GM21360 (cell line): ENCODE measurements around the gene CIC.

ENCODE experiments used
- ATAC-seq: cut with Tn5 transposase; IDR thresholded peaks from one replicate; pipeline ENCODE4 v1.9.1; 2021; ENCODE audit warnings: mild to moderate bottlenecking, moderate library complexity; ENCODE audit not compliant: unreplicated experiment

Gene CIC

GRCh38 chr19:42242512-42243409 lies 26.3 kb upstream of the CIC start, which contains the start of gene GSK3A:
GSK3A (minus strand) TSS chr19:42242602; CDS start chr19:42242465, 137 bp downstream.
- ATAC-seq, result peak; percentile 60

- ATAC-seq, result peak; percentile 29
Observed at GRCh38 chr19:42244347-42245220, 24.5 kb upstream of the CIC start.

- no peak for ATAC-seq
Observed at GRCh38 chr19:42245231-42245630, 23.8 kb upstream of the CIC start.

DNA sequence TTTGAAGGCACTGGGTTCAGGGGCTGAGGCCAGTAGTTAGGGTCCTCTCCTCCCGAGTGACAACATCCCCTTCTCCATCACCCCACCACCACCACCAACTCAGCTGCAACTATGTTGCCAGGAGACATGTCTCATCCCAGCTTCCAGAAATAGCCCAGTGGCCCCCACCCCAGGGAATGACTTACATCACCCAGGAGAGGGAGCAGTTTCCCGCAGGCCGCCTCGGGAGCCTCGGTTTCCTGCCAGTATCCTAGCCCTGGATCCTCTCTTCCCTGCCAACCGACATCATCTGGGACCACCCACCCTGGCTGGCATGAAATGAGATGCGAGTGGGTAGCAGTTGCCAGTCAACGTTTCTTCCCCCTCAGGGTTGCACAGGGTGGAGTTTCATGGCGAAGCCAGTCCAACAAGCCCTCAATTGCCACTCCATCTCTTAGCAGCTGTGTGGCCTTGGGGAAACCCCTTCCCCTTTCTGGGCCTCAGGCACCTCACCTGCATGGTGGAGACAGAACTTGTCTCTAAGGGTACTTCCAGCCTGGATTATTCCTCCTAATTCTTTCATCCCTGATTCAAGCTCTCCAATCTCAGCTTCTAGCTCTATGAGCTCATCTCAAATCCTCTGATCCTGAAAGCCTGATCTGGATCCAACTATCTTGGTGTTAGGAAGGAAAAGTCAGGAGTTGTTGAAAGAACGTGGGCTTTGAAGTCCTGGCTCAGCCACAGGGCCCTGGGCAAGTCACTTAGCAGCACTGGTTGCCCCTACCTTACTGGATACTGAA lies 22.7 kb upstream of the CIC start:
- no peak for ATAC-seq

DNA sequence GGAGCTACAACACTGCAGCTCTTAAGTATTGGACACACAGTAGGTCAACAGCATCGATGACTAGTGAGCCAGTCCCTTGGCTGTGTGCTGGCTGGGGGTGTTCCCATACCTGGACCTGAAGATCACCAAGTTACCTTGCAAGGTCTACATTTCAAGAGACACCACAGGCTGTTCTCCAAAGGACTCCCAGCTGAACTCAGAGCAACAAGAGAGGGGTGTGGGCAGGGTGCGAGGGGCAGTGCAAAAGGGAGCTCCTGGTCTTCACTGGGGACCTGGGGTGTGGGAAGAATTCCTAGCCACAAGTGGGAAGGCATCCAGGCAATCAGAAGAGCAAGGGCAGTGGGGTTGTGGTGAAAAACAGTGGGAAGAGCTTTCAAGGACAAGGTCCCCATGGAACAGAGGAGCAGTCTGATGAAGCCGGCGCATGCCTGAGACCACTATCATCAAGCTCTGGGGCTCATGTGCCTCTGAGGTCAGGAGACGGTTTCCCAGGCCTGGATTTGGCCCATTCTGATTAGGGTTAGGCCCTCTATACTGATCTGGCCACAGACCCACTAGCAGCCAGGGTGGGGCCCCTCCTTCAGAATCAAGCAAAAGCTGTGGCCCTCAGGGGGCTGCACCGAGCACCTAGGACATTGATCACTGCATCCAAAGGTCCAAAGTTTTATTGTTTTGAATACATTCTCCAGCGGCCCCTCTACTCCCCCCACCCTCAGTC lies 22.0 kb upstream of the CIC start:
- ATAC-seq, result no peak

DNA sequence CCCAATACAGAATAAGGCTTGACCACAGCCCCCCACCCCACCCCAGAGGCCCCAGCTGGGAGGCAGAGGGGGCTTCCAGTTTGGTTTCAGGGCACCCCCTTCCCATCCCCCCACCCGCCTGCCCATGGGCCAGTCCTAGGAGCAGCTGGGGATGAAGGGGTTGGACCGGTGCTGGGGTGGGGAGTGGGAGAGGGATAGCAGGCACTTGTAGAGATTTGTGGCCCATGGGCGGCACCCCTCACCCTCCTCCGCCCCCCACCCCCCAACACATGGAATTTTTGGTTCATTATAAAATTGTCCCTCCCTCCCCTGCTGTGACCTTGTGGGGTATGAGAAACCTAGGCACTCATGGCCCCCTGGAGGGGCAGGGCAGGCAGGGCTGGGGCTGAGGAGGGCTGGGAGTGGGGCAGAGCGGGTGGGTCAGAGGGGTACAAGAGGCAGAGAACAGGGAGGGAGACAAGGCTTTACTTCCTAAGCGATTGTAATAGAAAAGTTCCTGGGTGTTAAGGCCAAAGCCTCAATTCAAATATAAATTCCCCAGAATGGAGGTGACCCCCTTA lies 21.3 kb upstream of the CIC start:
- no peak for ATAC-seq

DNA sequence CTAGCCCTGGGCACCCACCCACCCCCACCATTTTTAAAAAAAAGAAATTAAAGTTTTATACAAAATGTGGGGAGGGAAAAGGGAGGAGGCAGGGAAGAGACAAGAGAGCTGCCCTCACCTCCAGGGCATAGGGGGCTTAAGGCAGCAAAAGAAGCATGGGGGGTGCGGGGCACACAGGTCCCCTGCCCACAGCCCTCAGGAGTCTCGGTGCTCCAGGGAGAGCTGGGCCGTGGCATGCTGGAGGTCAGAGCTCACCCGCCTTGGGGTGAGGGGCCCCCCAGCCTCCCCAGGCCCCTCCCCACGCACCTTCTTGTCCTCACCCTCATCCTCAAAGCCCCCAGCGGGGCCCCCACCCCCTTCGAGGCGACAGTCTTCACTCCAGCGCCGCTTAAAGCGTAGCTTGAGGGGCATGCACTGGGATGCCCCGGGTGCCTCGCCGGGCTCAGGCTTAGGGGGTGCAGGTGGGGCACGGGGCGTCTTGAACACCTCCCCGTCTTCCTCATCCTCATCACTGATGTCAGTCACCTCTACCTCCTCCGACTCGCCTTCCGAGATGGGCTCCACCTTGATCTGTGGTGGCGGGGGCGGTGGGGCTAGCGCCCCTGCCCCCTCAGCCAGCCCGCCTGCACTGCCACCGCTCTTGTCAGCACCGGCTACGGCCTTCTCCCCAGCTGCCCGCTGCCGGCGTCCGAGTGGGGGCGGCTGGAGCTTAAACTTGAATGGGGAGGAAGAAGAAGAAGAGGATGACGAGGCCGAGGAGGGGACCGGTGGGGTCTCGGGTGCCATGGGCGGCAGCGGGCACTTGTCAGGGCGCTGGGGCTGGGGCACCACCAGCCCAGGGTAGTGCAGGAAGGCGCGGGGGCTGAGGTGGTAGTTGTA lies 20.5 kb upstream of the CIC start:
- ATAC-seq, result no peak

GRCh38 chr19:42249149-42249750 lies 19.8 kb upstream of the CIC start:
- no peak for ATAC-seq

DNA sequence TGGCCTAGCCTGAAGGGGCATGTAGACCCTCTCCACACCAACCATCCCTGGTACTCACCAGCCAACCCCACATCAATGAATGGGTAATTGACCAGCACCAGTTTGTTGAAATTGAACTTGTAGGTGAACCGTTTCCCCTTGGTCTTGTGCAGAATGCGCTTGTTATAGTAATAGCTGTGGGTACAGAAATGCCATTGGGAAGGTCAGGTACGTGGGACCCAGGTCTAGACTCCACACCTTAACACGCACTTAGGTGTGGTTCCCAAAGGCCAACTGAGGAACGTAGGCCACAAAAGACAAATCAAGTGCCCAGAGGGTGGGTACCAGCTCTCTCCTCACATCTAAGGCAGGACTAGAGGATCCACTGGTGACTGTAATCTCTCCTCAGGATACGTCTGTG lies 19.3 kb upstream of the CIC start:
- ATAC-seq, result no peak

DNA sequence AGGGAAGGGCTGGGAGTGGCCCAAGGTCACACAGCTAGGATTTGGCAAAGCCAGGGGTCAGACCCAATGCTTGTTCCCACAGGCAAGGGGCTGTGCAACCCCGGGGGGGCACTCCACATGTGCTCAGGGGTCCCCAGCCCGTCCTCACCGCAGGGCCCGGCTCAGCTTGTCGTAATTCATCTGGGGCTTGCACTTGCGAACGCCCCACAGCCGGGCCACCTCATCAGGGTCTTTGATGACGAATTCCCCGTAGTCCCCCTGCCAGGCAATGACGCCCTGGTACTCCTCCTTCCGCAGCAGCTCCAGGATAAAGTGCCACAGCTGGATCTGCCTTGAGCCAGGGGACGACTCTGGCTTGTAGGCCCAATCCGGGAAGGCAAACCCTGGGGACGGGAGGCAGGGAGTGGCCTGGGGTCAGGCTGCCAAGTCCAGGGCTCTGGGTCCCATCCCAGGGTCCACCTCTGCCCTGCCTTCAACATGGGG lies 18.8 kb upstream of the CIC start:
- no peak for ATAC-seq

- no peak for ATAC-seq
Observed at GRCh38 chr19:42250666-42251531, 18.2 kb upstream of the CIC start.

DNA sequence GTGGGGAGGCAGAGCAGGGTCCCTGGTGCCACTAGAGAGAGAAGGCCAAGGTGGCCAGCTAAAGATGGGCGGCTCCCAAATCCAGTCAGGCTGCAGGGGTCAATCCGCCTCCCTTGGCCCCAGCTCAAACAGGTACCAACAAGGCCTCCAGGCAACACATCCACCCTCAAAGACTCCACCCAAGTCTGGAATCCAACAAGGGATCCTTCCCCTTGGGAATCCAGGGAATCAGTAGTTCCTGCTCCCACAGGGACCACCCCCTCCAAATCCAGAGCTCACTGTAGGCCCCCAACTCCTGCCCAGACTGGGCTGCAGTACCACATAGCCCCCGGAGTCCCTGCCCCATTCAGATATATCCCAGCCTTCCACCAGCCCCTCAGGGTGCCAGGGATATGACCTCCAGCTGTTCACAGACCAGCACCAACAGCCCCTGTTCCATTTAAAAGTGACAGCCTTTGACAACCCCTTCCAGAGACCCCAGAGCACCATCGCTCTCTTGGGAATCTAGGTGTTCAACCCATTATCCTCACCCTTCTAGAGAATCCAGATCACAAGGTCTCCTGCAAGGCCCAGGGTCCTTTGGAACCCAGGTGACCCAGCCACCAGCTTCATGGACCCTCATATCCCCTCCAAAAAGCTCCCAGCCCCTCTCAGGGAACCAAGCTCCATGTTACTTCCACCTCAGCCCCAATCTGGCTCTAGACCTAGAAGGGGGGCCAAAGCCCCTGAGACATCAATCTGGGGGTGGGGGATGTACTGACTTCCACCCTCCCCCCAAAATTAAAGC lies 17.3 kb upstream of the CIC start:
- ATAC-seq, result no peak

- no peak for ATAC-seq
Observed at GRCh38 chr19:42252365-42253244, 16.4 kb upstream of the CIC start.

GRCh38 chr19:42253245-42254088 lies 15.6 kb upstream of the CIC start:
- no peak for ATAC-seq
